DND-41 (cell line): Measurements from ENCODE around the gene RNF149.

Experiments
- ATAC-seq: fragments of 200-7000 bp; cut with Tn5 transposase; 3 replicates; pipeline ENCODE4 v1.9.1; 2021; ENCODE audit warnings: low read depth; ENCODE audit not compliant: insufficient read depth
- DNase-seq: peaks from one replicate; pipeline ENCODE4 v3.0.0-alpha.2; 2020
- H2AFZ ChIP-seq: 2 replicates; pipeline ENCODE4 v1.6.0; 2012; ENCODE audit warnings: low read depth, low read length
- H3K27ac ChIP-seq: 2 replicates; pipeline ENCODE4 v1.5.1; 2012; ENCODE audit warnings: low read length, inconsistent platforms
- H3K27me3 ChIP-seq: fragments of 200-600 bp; sonication (generic); 2 replicates; pipeline ENCODE4 v1.6.0; 2012; ENCODE audit warnings: low read length, mild to moderate bottlenecking, inconsistent platforms; ENCODE audit not compliant: insufficient read depth, poor library complexity
- H3K36me3 ChIP-seq: 2 replicates; pipeline ENCODE4 v1.5.1; 2012; ENCODE audit warnings: low read length, inconsistent platforms; ENCODE audit not compliant: insufficient read depth
- H3K4me1 ChIP-seq: 2 replicates; pipeline ENCODE4 v1.5.1; 2012; ENCODE audit warnings: mild to moderate bottlenecking, low read length; ENCODE audit not compliant: insufficient read depth
- H3K4me2 ChIP-seq: 2 replicates; pipeline ENCODE4 v1.6.0; 2012; ENCODE audit warnings: mild to moderate bottlenecking, moderate library complexity, low read length, inconsistent platforms; ENCODE audit not compliant: insufficient read depth
- H3K4me3 ChIP-seq, 2 experiments: fragments of 200-600 bp in 1 of 2; shearing (Covaris generic) in 1 of 2; 2 replicates each; pipeline ENCODE4 v1.5.1; 2012 to 2016; ENCODE audit warnings: inconsistent platforms in 2 of 2, low read length in 2 of 2, mild to moderate bottlenecking in 2 of 2, low read depth in 1 of 2, moderate library complexity in 1 of 2
- H3K79me2 ChIP-seq: 2 replicates; pipeline ENCODE4 v1.6.0; 2012; ENCODE audit warnings: low read length, inconsistent platforms; ENCODE audit not compliant: insufficient read depth
- H3K9ac ChIP-seq: 2 replicates; pipeline ENCODE4 v1.6.0; 2012; ENCODE audit warnings: low read depth, mild to moderate bottlenecking, inconsistent platforms, low read length, moderate library complexity
- H3K9me3 ChIP-seq: 2 replicates; pipeline ENCODE4 v1.5.1; 2012; ENCODE audit warnings: low read length, moderate library complexity, mild to moderate bottlenecking, inconsistent platforms; ENCODE audit not compliant: insufficient read depth, severe bottlenecking
- H4K20me1 ChIP-seq: 2 replicates; pipeline ENCODE4 v1.6.0; 2012; ENCODE audit warnings: low read length; ENCODE audit not compliant: insufficient read depth
- CTCF ChIP-seq: IDR thresholded peaks from 2 replicates; pipeline ENCODE4 v1.5.1; 2012; ENCODE audit warnings: borderline replicate concordance, low read length, moderate library complexity, mild to moderate bottlenecking; ENCODE audit not compliant: poor library complexity, severe bottlenecking; ENCODE audit errors: extremely low read depth
- EZH2 ChIP-seq: IDR thresholded peaks from 3 replicates; pipeline ENCODE4 v1.6.1; 2012; ENCODE audit warnings: borderline replicate concordance, low read depth, mild to moderate bottlenecking, moderate library complexity, low read length, inconsistent platforms; ENCODE audit not compliant: severe bottlenecking

Gene RNF149

GRCh38 chr2:101305035-101305434 lies 3.5 kb downstream of the RNF149 start:
- H3K4me2 ChIP-seq: peak overlapping the region; percentile 75
- DNase-seq (no peak), ATAC-seq (no peak)
- peaks cover 69% of the 10 kb centered on the region for H3K4me1 ChIP-seq
- H3K9ac ChIP-seq: peak overlapping the region; percentile 92; the same call in 1 of the 2 replicates
- H3K27ac ChIP-seq: peak overlapping the region; percentile 16
- TF ChIP-seq CTCF: no peak
- TF ChIP-seq EZH2: no peak
- peaks cover 87% of the 10 kb centered on the region for H3K79me2 ChIP-seq
- peaks cover 46% of the 10 kb centered on the region for H3K36me3 ChIP-seq
- H3K27me3 ChIP-seq: no peaks in the 10 kb centered on the region
- peaks cover 56% of the 10 kb centered on the region for H4K20me1 ChIP-seq
- H3K4me3 ChIP-seq: peak overlapping the region in 1 of 2 experiments; percentile 74; a peak in 1 of 4 replicates
- H3K9me3 ChIP-seq: no peaks in the 10 kb centered on the region
- H2AFZ ChIP-seq: no peak overlapping the region

GRCh38 chr2:101303688-101304087 lies 4.8 kb downstream of the RNF149 start:
- peak overlapping the region; percentile 49 for H3K4me2 ChIP-seq
- no peaks in the 10 kb centered on the region for H3K27me3 ChIP-seq
- H3K4me3 ChIP-seq: no peak overlapping the region
- TF ChIP-seq CTCF: no peak
- ATAC-seq (no peak), DNase-seq (no peak)
- H4K20me1 ChIP-seq: peaks cover 66% of the 10 kb centered on the region
- H3K79me2 ChIP-seq: peaks cover 99% of the 10 kb centered on the region
- peaks cover 60% of the 10 kb centered on the region for H3K4me1 ChIP-seq
- peaks cover 47% of the 10 kb centered on the region for H3K36me3 ChIP-seq
- H3K9me3 ChIP-seq: no peaks in the 10 kb centered on the region
- no peak overlapping the region for H2AFZ ChIP-seq
- no peak overlapping the region for H3K27ac ChIP-seq
- no peak overlapping the region for H3K9ac ChIP-seq

- H3K9ac ChIP-seq: no peak overlapping the region; the same call in 1 of the 2 replicates
- peaks cover 70% of the 10 kb centered on the region for H4K20me1 ChIP-seq
- H2AFZ ChIP-seq: no peak overlapping the region
- no peak for TF ChIP-seq EZH2
- TF ChIP-seq CTCF: no peak
- peaks cover 98% of the 10 kb centered on the region for H3K79me2 ChIP-seq
- H3K27ac ChIP-seq: no peak overlapping the region
- H3K4me1 ChIP-seq: peaks cover 65% of the 10 kb centered on the region
- H3K4me2 ChIP-seq: peak overlapping the region; percentile 17; the same call in 1 of the 2 replicates
- H3K27me3 ChIP-seq: no peaks in the 10 kb centered on the region
- DNase-seq (no peak), ATAC-seq (no peak)
- H3K4me3 ChIP-seq: no peak overlapping the region
- no peaks in the 10 kb centered on the region for H3K9me3 ChIP-seq
- peaks cover 43% of the 10 kb centered on the region for H3K36me3 ChIP-seq
Measured at GRCh38 chr2:101302016-101302415, 6.5 kb downstream of the RNF149 start.

GRCh38 chr2:101300836-101301235 lies 7.7 kb downstream of the RNF149 start:
- Histone ChIP-seq H3K27me3 (no peaks in the 10 kb centered on the region), H3K27ac (no peak overlapping the region), H3K36me3 (peaks cover 39% of the 10 kb centered on the region), H3K9me3 (no peaks in the 10 kb centered on the region), H3K4me3 (no peak overlapping the region), H3K4me2 (peak overlapping the region; percentile 30; the same call in 1 of the 2 replicates), H3K4me1 (peaks cover 53% of the 10 kb centered on the region), H2AFZ (no peak overlapping the region), H3K9ac (no peak overlapping the region), H4K20me1 (peaks cover 65% of the 10 kb centered on the region), H3K79me2 (peaks cover 98% of the 10 kb centered on the region)
- no peak for TF ChIP-seq CTCF
- no peak for TF ChIP-seq EZH2
- no peak for DNase-seq
- ATAC-seq: no peak
